HG03432 (cell line): ENCODE results near the gene ZFPM1.
"Not testable (repeated sequence)": the region's sequence is repeated elsewhere in the genome, so short reads cannot be mapped to it uniquely, and the experiment has no call there.

Source experiments
- ATAC-seq: cut with Tn5 transposase; IDR thresholded peaks from one replicate; pipeline ENCODE4 v1.9.1; 2021; ENCODE audit warnings: mild to moderate bottlenecking, moderate library complexity; ENCODE audit not compliant: unreplicated experiment

ZFPM1 gene

DNA sequence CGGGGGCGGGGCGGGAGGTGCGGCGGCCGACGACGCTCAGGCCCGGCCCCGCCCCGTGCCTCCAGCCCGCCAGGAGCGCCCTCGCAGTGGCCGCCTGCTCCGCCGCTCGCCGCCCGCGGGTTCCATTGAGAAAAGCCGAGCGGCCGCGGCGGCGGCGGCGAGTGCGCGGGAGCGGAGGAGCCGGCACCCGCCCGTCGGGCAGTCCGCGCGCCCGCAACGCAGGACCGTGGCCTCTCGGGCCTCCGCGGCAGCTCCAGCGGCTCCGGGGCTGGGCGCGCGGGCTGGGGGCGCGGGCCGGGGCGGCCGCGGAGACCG, at the start of gene ZFPM1:
Gene ZFPM1 (plus strand): TSS at position 64 of the 315 bp plus-strand sequence. CDS start 359 bp downstream, outside the sequence.
- no peak for ATAC-seq

DNA sequence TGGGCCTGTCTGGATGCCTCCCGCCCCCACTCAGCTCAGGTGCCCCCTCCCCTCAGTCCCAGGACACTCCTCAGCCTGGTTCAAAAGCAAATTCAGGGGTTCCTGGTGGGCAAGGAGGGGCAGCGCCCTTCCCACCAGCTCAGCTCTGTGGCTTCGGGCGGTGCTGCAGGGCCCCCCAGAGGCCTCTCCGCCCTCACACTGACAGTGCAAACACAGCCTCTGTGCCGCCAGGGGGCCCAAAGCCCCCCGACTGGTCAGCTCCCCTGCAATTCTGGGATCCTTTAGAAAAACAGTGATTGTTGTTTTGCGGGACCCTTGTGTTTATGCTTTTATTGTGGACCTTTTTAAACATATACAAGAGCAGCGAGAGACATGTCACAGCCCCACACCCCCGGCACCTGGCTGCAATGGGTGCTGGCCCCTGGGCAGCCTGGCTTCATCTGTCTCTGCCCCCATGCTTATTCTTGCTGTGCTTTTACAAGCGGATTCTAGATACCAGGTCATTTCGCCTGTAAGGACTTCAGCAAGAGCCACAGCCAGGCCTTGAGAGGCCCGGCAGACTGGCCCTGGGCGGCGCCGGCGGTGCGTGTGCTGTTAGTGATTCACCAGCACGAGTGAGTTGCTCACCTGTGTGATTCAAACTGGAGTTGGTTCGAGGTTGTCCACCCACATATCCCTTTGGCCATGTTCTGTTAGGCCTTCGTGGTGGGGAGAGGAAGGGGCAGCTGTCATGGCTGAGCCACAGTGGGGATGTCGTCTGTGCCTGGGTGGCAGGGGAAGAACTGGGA, 49.1 kb upstream of the ZFPM1 start:
- ATAC-seq = no peak

- ATAC-seq = no peak
Observed at GRCh38 chr16:88404769-88405168, 48.3 kb upstream of the ZFPM1 start.

GRCh38 chr16:88405216-88406060, 47.6 kb upstream of the ZFPM1 start:
- no peak for ATAC-seq

DNA sequence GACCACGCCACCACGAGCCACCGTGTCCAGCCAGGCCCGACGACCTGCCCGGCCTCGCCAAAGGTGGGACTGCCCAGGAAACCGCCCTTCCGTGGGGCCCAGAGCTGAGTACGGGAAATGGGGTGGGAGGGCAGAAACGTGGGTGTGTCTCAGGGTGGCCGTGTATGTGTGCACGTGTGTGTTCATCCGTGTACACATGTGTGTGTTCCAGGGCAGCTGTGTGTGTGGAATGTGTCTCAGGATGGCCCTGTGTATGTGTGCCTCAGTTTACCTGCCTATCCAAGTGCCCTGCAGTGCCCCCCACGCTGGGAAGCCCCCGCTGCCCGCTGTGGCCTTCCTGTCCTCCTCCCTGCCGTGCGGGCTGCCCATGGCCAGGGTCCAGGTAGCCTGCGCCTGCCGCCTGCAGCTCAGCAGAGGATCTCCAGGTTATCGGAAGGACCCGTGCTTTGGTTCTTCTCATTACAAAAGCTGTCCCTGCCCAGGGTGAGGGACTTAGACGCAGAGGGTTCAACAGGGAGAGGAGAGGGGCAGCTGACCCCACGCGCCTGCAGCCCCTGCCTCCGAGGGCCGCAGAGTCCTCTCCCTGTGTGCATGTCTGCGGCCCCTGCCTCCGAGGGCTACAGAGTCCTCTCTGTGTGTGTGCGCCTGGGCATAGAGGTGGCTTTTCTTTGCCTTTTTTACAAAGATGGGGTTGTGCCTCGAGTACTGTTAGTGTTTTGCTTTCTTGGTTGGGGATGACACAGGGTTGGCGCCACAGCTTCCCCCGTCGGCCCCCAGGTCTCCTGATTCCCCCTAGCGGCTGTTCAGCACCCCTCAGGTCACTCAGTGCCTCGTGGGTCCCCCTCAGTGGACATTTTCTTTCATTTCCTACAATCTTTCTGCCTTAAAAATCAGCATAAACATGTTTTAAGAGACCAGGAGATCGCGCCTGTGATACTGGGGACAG, 46.7 kb upstream of the ZFPM1 start:
- no peak for ATAC-seq

DNA sequence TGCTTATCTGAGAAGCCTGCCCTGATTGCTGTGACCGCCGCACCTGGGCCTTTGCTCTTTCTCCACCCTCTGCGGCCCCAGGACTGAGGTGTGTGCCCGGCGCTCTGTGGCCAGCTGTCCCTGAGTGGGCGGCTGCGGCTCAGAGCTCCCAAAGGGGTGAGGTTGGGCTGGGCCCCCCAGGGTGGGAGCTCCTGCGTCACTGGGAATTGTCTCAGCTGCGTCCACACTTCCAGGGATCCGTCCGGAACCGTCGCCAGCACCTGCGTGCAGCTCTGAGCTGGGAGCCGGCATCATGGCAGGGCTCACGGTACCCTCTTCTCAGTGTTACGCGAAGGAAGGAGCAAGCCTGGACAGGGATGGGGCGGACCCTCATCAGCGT, 46.0 kb upstream of the ZFPM1 start:
- no peak for ATAC-seq

DNA sequence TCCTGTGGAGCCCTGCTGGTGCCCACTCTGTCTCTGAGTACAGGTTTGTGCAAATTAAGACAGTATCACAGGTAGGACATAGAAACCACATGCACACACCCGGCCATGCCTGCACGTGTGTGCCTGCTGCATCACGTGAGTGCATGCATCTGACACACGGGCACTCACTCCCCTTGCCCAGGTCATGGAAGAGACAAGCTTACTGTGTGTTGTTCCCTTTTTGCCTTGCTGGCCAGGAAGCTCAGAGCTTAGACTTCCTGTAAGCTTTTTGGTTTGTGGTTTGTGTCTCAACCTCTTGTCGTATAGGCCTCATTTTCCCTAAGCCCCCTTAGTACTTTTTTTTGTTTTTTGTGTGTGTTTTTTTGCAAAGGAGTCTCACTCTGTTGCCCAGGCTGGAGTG, 45.3 kb upstream of the ZFPM1 start:
- ATAC-seq = no peak

GRCh38 chr16:88408561-88409142, 44.4 kb upstream of the ZFPM1 start:
- ATAC-seq = no peak

DNA sequence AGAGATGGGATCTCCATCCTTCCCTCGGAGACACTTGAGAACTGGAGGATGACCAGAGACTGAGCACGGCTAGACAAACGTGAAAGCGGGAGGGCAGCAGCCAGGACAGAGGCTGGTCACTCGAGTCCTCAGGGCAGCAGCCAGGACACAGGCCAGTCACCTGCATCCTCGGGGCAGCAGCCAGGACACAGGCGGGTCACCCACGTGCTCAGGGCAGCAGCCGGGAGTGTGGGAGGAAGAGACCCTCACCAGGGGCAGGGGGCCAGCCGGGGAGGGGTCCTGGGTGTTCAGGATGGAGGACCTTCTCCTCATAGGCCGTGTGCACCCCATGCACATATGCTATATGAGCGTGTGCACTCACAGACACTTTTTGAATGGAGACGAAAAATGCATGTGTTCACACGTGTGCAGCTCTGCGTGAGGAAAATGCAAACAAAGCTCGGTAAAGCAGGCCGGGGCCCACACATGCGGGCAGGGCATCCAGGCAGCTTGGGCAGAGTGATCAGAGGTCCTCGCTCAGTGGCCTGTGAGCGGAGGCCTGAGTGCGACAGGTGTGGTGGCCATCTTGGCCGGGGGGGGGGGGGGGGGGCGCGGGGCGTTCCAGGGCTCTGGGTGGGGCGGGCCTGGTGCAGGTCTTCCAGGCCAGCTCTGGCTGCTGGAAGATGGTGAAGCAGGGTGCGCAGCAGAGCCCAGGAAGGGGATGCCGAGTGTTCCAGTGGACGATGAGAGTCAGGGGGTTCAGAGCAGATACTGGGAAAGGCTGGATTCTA, 43.6 kb upstream of the ZFPM1 start:
- no peak for ATAC-seq

DNA sequence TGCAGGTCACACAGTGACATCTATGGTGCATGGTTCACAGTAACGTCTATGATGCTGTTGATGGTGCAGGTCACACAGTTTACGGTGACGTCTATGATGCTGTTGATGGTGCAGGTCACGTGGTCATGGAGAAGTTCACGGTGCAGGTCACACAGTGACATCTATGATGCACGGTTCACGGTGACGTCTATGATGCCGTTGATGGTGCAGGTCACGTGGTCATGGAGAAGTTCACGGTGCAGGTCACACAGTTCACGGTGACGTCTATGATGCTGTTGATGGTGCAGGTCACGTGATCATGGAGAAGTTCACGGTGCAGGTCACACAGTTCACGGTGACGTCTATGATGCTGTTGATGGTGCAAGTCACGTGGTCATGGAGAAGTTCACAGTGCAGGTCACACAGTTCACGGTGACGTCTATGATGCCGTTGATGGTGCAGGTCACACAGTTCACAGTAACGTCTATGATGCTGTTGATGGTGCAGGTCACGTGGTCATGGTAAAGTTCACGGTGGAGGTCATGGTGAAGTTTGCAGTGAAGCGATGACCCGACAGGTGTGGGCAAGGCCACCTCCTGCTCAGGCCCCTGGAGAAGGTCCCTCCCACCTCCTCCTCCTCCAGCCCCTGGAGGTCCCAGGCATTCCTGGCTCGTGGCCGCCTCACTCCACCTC, 42.6 kb upstream of the ZFPM1 start:
- not testable (repeated sequence) for ATAC-seq

DNA sequence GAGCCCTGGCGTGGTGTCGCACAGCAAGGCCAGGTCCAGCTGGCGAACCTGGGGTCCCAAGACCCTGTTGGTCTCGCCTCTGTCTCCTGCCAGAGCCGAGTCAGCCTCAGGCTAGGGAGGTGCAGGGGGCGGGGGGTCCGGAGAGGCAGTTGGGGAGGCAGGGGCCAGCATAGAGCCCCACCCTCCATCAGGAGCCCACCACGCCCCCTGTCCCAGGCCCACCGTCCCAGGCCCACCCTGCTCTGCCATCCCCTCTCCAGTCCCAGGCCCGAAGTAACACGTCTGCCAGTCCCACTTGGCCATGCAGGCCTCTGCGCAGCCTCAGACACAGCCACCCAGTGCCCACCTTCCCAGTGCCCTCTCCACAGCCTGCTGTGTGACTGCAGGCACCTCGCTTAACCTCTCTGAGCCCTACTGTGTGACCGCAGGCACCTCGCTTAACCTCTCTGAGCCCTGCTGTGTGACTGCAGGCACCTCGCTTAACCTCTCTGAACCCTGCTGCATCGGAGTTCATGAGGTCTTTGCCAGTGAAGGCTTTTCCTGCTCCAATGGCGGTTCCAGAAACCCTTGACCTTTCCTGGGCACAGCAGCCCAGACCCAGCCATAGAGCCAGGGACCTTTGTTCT, 41.0 kb upstream of the ZFPM1 start:
- ATAC-seq = no peak

DNA sequence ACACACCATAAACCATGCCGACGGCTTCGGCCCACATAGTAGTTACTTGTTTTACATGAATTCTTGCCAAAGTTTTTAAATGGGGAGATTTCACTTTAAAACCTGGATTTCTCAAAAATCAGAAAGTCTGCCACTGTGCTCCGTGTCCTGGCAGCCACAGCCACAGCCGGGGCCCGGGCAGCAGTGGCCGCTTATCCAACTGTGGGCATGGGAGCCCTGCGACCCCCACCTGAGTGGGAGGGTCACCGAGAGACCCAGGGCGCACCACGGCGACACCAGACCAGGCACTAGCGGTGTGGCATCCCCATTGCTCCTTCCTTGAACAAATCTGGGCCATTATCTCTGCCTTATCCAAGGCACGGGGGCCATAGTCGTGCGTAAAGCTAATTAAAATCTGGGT, 40.3 kb upstream of the ZFPM1 start:
- ATAC-seq = no peak

GRCh38 chr16:88413231-88413630, 39.8 kb upstream of the ZFPM1 start:
- ATAC-seq = no peak

GRCh38 chr16:88413631-88414030, 39.4 kb upstream of the ZFPM1 start:
- ATAC-seq = no peak

DNA sequence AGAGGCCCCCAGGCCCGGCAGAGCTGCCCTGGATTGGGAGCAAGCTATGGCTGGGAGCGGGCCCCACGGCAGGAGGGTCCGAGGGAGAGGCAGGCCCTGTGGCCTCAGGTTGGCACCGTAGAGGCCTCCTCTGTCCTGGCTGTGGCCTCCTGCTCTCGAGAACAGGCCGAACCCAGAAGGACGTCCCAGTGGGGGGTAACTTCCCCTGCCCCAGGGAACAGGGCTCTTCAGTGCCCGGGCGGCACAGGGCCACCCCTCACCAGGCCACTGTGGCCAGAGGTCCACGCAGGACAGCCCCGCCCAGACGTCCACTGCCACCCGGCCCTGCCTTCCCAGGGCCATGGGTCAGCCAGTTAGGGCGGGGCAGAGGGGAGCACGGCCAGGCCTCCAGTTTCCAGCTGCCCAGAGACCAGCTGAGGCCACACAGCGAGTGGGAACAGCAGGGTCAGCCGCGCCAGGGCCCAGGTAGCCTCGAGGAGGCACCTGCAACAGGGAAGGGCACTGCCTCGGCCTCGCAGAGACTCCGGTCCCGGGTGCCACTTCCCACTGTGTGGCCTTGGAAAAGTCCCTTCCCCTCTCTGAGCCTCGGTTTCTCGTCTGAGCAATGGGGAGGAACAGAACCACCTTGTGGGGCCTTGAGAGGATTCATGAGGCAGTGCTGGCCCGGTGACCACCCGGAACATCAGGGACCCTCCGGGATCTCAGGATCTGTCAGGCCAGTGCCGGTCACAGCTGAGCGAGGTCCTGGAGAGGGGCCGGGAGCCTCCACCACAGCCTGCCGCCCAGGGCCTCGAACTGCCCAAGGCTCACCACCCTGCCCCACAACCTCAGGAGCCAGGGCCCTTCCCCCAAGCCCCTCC, 38.3 kb upstream of the ZFPM1 start:
- ATAC-seq = no peak

- ATAC-seq = no peak
Observed at GRCh38 chr16:88415381-88415705, 37.7 kb upstream of the ZFPM1 start.

GRCh38 chr16:88415713-88416323, 37.3 kb upstream of the ZFPM1 start:
- ATAC-seq = no peak

- no peak for ATAC-seq
Observed at GRCh38 chr16:88416686-88417085, 36.4 kb upstream of the ZFPM1 start.
